AG08396 (cell line): Measurements from ENCODE around the gene KRTAP29-1.
"Not testable (repeated sequence)": the region's sequence is repeated elsewhere in the genome, so short reads cannot be mapped to it uniquely, and the experiment has no call there.

Experiments
- DNase-seq: peaks from one replicate; pipeline ENCODE4 v3.0.0; 2012; ENCODE audit warnings: low spot score, mixed read lengths

Gene KRTAP29-1

GRCh38 chr17:41298458-41299135 lies 4.1 kb downstream of the KRTAP29-1 start:
- no peak for DNase-seq

- DNase-seq = no peak
Observed at GRCh38 chr17:41296846-41297245, 5.8 kb downstream of the KRTAP29-1 start.

DNA sequence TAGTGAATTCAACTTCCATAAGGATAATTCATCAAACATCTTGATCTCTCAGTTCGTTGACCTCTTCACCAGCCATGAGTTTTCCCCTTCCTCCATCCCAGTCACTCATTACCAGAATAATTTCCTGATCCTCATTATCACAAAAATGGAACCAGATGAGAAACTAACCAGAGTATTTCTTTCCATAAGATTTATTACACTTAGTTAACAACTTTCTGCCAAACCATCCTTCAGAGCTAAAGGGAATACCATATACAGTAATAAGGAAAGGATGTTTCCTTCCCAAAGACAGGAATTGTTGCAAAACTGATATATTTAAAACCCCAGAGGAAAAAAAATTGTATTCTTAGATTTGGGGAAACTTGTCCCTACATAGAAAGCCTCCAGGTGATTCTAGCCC lies 8.6 kb downstream of the KRTAP29-1 start:
- no peak for DNase-seq

GRCh38 chr17:41287050-41287449 lies 15.6 kb downstream of the KRTAP29-1 start:
- no peak for DNase-seq

DNA sequence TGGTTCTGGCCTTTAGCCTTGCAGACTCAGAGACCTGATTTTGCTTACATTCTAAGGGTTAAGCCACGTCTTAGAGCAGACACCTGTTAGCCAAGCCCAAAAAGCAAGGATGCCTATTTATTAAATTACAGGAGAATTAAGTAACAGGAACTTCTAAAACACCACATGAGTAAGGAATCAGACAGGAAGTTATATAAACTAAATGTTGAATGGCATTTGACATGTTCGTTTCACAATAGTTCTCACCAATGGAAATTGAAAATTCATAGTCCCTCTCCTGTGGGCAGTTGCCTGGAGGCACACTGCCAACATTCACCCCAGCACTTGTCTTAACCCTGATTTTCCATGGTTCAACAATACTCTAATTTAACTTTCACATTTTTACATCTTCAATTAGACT lies 18.1 kb downstream of the KRTAP29-1 start:
- no peak for DNase-seq

DNA sequence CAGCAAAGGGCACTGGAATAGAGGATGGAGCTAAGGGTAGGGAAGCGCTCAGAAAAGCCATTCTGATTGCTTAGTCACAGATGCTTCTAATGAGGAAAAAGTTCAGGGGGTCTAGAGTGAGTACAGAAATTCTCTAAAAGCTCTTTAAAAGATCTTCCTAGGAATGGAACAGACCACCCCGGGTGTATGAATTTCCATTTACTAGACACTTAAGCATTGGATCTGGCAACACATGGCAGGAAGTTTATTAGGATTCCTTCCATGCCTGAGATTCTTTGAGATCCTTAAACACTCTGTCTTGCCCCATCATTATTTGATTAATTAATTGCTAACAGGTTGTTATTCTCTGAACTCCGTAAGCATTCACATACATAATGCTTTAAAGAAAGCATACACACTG lies 18.6 kb downstream of the KRTAP29-1 start:
- DNase-seq = no peak

DNA sequence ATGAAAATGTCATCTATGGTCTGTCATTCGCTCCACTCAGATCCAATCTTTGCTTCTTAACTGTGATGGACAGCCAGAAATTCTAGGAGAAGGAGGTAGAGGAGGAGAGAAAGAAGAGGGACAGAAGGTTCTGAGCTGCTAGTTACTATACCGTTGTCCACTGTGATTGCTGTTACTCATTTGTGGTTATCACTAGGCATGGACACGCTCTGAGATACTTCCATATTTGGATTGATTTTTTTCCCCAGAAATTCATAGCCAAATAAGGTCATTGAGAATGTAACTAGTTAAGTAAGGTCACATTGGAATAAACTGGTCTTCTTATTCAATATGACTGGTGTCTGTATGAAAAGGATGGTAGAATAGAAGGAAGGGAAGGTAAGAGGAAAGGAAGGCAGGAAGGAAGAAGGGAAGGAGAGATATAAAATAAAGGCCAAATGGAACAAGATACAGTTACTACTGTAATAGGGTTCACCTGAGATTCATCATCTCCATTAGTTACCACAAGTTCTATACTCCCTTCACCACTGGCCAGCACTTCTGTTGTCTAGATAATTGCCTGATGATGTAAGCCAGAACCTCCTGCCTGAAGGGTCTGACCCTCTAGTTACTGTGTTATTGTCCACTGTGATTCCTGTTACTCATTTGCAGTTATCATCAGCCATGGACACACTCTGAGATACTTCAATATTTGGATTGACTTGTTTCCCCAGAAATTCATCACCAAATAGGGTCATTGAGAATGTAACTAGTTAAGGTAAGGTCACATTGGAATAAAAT lies 24.3 kb downstream of the KRTAP29-1 start:
- DNase-seq = no peak

- DNase-seq = not testable (repeated sequence)
Observed at GRCh38 chr17:41275648-41276190, 26.9 kb downstream of the KRTAP29-1 start, which contains the start of gene KRTAP9-7. Gene KRTAP9-7, plus strand, starts transcription at chr17:41275698. Its CDS starts 0 bp downstream, at chr17:41275698.

- DNase-seq = no peak
Observed at GRCh38 chr17:41271858-41272257, 30.8 kb downstream of the KRTAP29-1 start.

DNA sequence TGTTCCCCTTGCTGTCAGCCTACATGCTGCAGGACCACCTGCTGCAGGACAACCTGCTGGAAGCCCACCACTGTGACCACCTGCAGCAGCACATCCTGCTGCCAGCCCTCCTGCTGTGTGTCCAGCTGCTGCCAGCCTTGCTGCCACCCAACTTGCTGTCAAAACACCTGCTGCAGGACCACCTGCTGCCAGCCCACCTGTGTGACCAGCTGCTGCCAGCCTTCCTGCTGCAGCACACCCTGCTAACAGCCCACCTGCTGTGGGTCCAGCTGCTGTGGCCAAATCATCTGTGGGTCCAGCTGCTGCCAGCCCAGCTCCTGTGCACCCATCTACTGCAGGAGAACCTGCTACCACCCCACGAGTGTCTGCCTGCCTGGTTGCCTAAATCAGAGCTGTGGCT lies 31.3 kb downstream of the KRTAP29-1 start:
- not testable (repeated sequence) for DNase-seq

DNA sequence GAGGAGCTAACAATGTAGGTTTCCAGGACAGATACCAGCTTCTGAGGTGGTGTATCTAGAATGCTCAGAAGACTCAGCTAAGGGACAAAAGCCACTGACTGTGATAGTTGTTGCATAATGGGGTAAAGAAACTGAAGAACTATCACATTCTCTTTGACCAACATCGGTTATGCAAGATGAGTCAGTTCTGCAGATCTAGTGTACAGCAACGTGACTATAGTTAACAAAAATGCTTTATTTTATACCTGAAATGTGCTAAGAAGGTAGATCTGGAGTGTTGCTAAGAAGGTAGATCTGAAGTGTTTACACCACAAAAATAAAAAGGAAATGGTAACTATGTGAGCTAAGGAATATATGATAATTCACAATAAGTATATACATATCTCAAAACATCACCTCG lies 34.9 kb downstream of the KRTAP29-1 start:
- no peak for DNase-seq

- DNase-seq = no peak
Observed at GRCh38 chr17:41265078-41265477, 37.6 kb downstream of the KRTAP29-1 start, which contains the start of gene KRTAP9-6. Gene KRTAP9-6, plus strand, starts transcription at chr17:41265378. Its CDS starts 0 bp downstream, at chr17:41265378.

GRCh38 chr17:41264599-41264998 lies 38.1 kb downstream of the KRTAP29-1 start:
- DNase-seq = no peak

GRCh38 chr17:41263212-41263611 lies 39.4 kb downstream of the KRTAP29-1 start:
- DNase-seq = no peak

GRCh38 chr17:41258406-41258805 lies 44.2 kb downstream of the KRTAP29-1 start:
- no peak for DNase-seq

- no peak for DNase-seq
Observed at GRCh38 chr17:41256291-41256685, 46.4 kb downstream of the KRTAP29-1 start.

- DNase-seq = not testable (repeated sequence)
Observed at GRCh38 chr17:41255381-41256290, 47.0 kb downstream of the KRTAP29-1 start, which contains the start of gene KRTAP9-9. Gene KRTAP9-9, plus strand, starts transcription at chr17:41255384.

- no peak for DNase-seq
Observed at GRCh38 chr17:41254861-41255260, 47.8 kb downstream of the KRTAP29-1 start.
